OCI-LY3 (cell line): Measurements from ENCODE around the gene CDHR4.

Source experiments
- H2AFZ ChIP-seq: fragments of 200-600, 300-600 bp; shearing (Covaris generic); 2 replicates; pipeline ENCODE4 v1.6.0; 2014; ENCODE audit warnings: antibody characterized with exemption, low read depth, low read length
- H3K27ac ChIP-seq: fragments of 200-600, 300-600 bp; sonication (generic); 2 replicates; pipeline ENCODE4 v1.5.1; 2014; ENCODE audit warnings: mild to moderate bottlenecking, low read length, moderate library complexity, mixed read lengths
- H3K27me3 ChIP-seq: fragments of 200-600, 300-600 bp; sonication (generic); 2 replicates; pipeline ENCODE4 v1.6.1; 2014; ENCODE audit warnings: low read depth, low read length, mixed read lengths
- H3K36me3 ChIP-seq: fragments of 200-600, 300-600 bp; sonication (generic); replicated peaks from 2 replicates; pipeline ENCODE3; 2014; ENCODE audit warnings: low read depth, low read length, mixed read lengths
- H3K4me1 ChIP-seq: fragments of 300-600, 200-600 bp; sonication (generic); 2 replicates; pipeline ENCODE4 v1.6.1; 2014; ENCODE audit warnings: low read length, mixed read lengths
- H3K4me2 ChIP-seq: fragments of 200-600, 300-600 bp; sonication (generic); 2 replicates; pipeline ENCODE4 v1.6.1; 2014; ENCODE audit warnings: low read length, mixed read lengths
- H3K4me3 ChIP-seq: fragments of 300-600, 200-600 bp; sonication (generic); 2 replicates; pipeline ENCODE4 v1.5.1; 2014; ENCODE audit warnings: antibody characterized with exemption, mild to moderate bottlenecking, low read length, moderate library complexity
- H3K79me2 ChIP-seq: fragments of 300-600, 200-600 bp; shearing (Covaris generic); 2 replicates; pipeline ENCODE4 v1.6.1; 2014; ENCODE audit warnings: mild to moderate bottlenecking, low read length, mixed read lengths
- H3K9ac ChIP-seq: fragments of 300-600, 200-600 bp; shearing (Covaris generic); 2 replicates; pipeline ENCODE4 v1.6.0; 2014; ENCODE audit warnings: mild to moderate bottlenecking, low read length, moderate library complexity
- H3K9me3 ChIP-seq: fragments of 200-600, 300-600 bp; shearing (Covaris generic); 2 replicates; pipeline ENCODE4 v1.6.1; 2014; ENCODE audit warnings: low read length, mixed read lengths; ENCODE audit not compliant: insufficient read depth
- H4K20me1 ChIP-seq: fragments of 200-600, 300-600 bp; sonication (generic); 2 replicates; pipeline ENCODE4 v1.6.1; 2016; ENCODE audit warnings: low read length, mixed read lengths; ENCODE audit not compliant: insufficient read depth
- EZH2phosphoT487 ChIP-seq: fragments of 200-600 bp; shearing (Covaris generic); IDR thresholded peaks from 2 replicates; pipeline ENCODE4 v1.6.1; 2018; ENCODE audit warnings: antibody characterized with exemption, mixed run types, low read depth
- TF ChIP-seq, protein P1 (sequence below): fragments of 200-600, 300-600 bp; sonication (generic); IDR thresholded peaks from 2 replicates; pipeline ENCODE4 v1.5.1; 2014; ENCODE audit warnings: antibody characterized with exemption, low read length, low read depth

The CDHR4 gene

DNA sequence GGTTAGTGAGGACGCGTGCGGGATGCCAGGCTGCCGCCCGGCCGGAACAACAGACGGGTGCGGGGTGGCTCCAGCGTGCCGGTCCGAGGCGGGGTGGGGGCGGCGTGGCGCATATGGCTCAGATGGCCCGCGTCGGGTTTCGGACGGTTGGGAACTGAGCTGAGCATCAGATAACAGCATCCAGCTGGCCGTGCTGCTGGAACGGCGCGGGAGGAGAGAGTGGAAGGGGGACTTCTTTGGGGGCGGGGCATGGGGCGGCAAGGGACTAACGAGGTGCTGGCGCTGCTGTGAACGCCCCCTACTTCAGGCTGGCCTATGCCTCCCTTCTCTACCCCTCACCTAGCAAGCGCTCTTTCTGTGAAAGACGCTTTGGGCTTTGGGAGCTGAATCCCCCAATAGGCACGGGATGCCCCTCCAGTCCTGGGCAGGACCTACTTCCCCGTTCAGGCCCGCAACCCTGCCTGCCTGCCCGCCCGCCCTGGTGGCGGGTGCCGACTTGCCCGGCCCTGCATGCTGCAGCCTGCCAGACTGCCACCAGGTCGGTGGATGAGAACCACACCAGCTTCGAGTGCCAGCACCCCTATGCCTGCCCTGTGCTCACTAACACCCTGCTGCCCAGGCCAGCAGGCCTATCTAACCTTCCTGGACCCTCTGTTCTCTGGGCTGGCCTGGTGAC is 3.9 kb upstream of the CDHR4 start:
- no peaks in the 10 kb centered on the region for H3K79me2 ChIP-seq
- H3K27me3 ChIP-seq = peaks cover 20% of the 10 kb centered on the region
- no peaks in the 10 kb centered on the region for H4K20me1 ChIP-seq
- H3K4me2 ChIP-seq = peak overlapping the region; percentile 100
- H3K4me1 ChIP-seq = peaks cover 16% of the 10 kb centered on the region
- H3K4me3 ChIP-seq = peak overlapping the region; percentile 90
- H3K27ac ChIP-seq = no peak overlapping the region
- H2AFZ ChIP-seq = peak overlapping the region; percentile 49
- H3K9me3 ChIP-seq = no peaks in the 10 kb centered on the region
- H3K9ac ChIP-seq = peak overlapping the region; percentile 72
- H3K36me3 ChIP-seq = no peaks in the 10 kb centered on the region
- no peak for TF ChIP-seq EZH2phosphoT487
- TF ChIP-seq, protein P1, sequence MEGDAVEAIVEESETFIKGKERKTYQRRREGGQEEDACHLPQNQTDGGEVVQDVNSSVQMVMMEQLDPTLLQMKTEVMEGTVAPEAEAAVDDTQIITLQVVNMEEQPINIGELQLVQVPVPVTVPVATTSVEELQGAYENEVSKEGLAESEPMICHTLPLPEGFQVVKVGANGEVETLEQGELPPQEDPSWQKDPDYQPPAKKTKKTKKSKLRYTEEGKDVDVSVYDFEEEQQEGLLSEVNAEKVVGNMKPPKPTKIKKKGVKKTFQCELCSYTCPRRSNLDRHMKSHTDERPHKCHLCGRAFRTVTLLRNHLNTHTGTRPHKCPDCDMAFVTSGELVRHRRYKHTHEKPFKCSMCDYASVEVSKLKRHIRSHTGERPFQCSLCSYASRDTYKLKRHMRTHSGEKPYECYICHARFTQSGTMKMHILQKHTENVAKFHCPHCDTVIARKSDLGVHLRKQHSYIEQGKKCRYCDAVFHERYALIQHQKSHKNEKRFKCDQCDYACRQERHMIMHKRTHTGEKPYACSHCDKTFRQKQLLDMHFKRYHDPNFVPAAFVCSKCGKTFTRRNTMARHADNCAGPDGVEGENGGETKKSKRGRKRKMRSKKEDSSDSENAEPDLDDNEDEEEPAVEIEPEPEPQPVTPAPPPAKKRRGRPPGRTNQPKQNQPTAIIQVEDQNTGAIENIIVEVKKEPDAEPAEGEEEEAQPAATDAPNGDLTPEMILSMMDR = no peak; the same call in 1 of the 2 replicates

- peak within 1 kb of the TSS; percentile 98 for H2AFZ ChIP-seq
- peaks cover 20% of the 10 kb centered on the region for H3K27me3 ChIP-seq
- no peak for TF ChIP-seq EZH2phosphoT487
- TF ChIP-seq, protein P1 = peak; percentile 93; the same call in 1 of the 2 replicates
- H3K27ac ChIP-seq = no peak within 1 kb of the TSS
- H3K79me2 ChIP-seq = no peaks in the 10 kb centered on the region
- peak within 1 kb of the TSS; percentile 72 for H3K9ac ChIP-seq
- peaks cover 16% of the 10 kb centered on the region for H3K4me1 ChIP-seq
- H4K20me1 ChIP-seq = no peaks in the 10 kb centered on the region
- no peaks in the 10 kb centered on the region for H3K36me3 ChIP-seq
- peak within 1 kb of the TSS; percentile 90 for H3K4me3 ChIP-seq
- H3K9me3 ChIP-seq = no peaks in the 10 kb centered on the region
- H3K4me2 ChIP-seq = peak within 1 kb of the TSS; percentile 100
Observed at GRCh38 chr3:49802719-49803464, 3.2 kb upstream of the CDHR4 start, which contains the start of gene INKA1. Gene INKA1 (plus strand): TSS chr3:49803261. CDS start chr3:49803393, 132 bp downstream.

GRCh38 chr3:49801160-49801559 is 1.5 kb upstream of the CDHR4 start:
- no peaks in the 10 kb centered on the region for H3K36me3 ChIP-seq
- H4K20me1 ChIP-seq = no peaks in the 10 kb centered on the region
- H3K9me3 ChIP-seq = no peaks in the 10 kb centered on the region
- no peak overlapping the region for H3K27ac ChIP-seq
- peaks cover 20% of the 10 kb centered on the region for H3K27me3 ChIP-seq
- no peak overlapping the region for H3K4me3 ChIP-seq
- H3K9ac ChIP-seq = no peak overlapping the region
- TF ChIP-seq, protein P1 = no peak
- no peak for TF ChIP-seq EZH2phosphoT487
- H3K4me2 ChIP-seq = no peak overlapping the region
- no peaks in the 10 kb centered on the region for H3K79me2 ChIP-seq
- H2AFZ ChIP-seq = no peak overlapping the region
- H3K4me1 ChIP-seq = peaks cover 16% of the 10 kb centered on the region

- Histone ChIP-seq H3K27ac (no peak overlapping the region), H3K9me3 (no peaks in the 10 kb centered on the region), H2AFZ (no peak overlapping the region), H3K9ac (no peak overlapping the region), H4K20me1 (no peaks in the 10 kb centered on the region), H3K4me1 (peaks cover 5% of the 10 kb centered on the region), H3K27me3 (peaks cover 15% of the 10 kb centered on the region), H3K4me3 (no peak overlapping the region), H3K36me3 (no peaks in the 10 kb centered on the region), H3K4me2 (no peak overlapping the region), H3K79me2 (no peaks in the 10 kb centered on the region)
- TF ChIP-seq EZH2phosphoT487 = no peak
Observed at GRCh38 chr3:49799105-49799504, 568 bp downstream of the CDHR4 start.
